Measurements from ENCODE around the gene PPP2R2C. TPM values are rescaled to one million over a fixed set of nuclear protein-coding genes. Genes with fewer than 3 reads are reported as not detected.

PPP2R2C gene
- total RNA-seq, 1 experiment from 2014 or later = not detected

- no peak overlapping the region for H3K27ac Mint-ChIP-seq (ENCODE audit: unreplicated experiment)
- POLR2A ChIA-PET = no interaction called here
These were observed 192.7 kb downstream of the PPP2R2C start for GRCh38 chr4:6279582-6280289.

DNA sequence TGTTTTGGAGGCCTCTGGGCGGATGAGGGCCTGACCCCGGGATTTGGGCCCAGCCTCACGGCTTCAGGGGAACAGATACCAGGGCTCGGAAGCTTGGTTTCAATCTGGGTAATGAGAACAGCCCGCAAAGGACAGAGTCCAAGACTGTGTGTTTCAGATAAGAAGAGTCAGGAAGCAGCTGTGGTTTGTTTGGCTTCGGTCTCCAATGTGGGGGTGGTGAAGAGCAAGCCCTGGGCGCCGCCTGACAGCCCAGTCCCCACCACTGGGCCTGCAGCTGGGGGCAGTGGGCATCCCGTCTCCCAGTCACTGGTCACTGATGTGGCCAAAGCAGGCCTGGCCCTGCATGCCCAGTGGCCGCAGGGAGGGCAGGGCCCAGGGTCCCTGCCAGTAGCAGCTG lies 193.6 kb downstream of the PPP2R2C start:
- BruUV-seq (replicated peaks) = no TSS peak
- no peaks in the 10 kb centered on the region for H3K27me3 ChIP-seq (replicated peaks; ENCODE audit: control insufficient read depth, insufficient read depth, low read length)
- Mint-ChIP-seq H3K27me3 (ENCODE audit: insufficient read depth, unreplicated experiment) (no peaks in the 10 kb centered on the region), H3K36me3 (ENCODE audit: insufficient read depth, unreplicated experiment) (peaks cover 6% of the 10 kb centered on the region), H3K9me3 (ENCODE audit: unreplicated experiment) (no peaks in the 10 kb centered on the region), H3K4me1 (ENCODE audit: low read depth, unreplicated experiment) (peaks cover 8% of the 10 kb centered on the region), H3K4me3 (ENCODE audit: unreplicated experiment) (peak overlapping the region; percentile 17), H3K27ac (ENCODE audit: unreplicated experiment) (peak overlapping the region; percentile 69)
- peaks cover 25% of the 10 kb centered on the region for H3K4me1 ChIP-seq
- CTCF ChIA-PET = interaction anchor here (1.2 to 1.6 kb wide), 3 partner anchors 9 to 49 kb away, joined by 3 to 8 read pairs (median 6); partner anchors contain the start of gene WFS1
- peak; percentile 48 to 64 for DNase-seq
- intact Hi-C loops (cut with micrococcal nuclease; ENCODE audit: unreplicated experiment) = no loop called here
- POLR2A ChIA-PET = interaction anchor here (1.1 kb wide), 1 partner anchor 9 kb away, joined by 3 read pairs; the partner anchor contains the start of gene WFS1
- H3K36me3 ChIP-seq (ENCODE audit: control insufficient read depth, insufficient read depth, low read length) = no peaks in the 10 kb centered on the region; the same call in 1 of the 2 replicates
- no peak overlapping the region for H3K4me3 ChIP-seq (ENCODE audit: low read depth, low read length)
- H3K9me3 ChIP-seq = no peaks in the 10 kb centered on the region
- no peak for TF ChIP-seq CTCF (IDR thresholded peaks at IDR 0.05; ENCODE audit: insufficient read depth in 1 of 2, low read depth in 1 of 2, low read length in 1 of 2, severe bottlenecking in 1 of 2, unreplicated experiment in 1 of 2)

More at GRCh38 chr4:6279582-6280289, 192.7 kb downstream of the PPP2R2C start:
- Histone ChIP-seq H3K27me3 (replicated peaks; ENCODE audit: control insufficient read depth, insufficient read depth, low read length) (no peaks in the 10 kb centered on the region), H3K36me3 (ENCODE audit: control insufficient read depth, insufficient read depth, low read length) (no peaks in the 10 kb centered on the region; the same call in 1 of the 2 replicates), H3K4me1 (peaks cover 25% of the 10 kb centered on the region), H3K4me3 (ENCODE audit: low read depth, low read length) (no peak overlapping the region), H3K9me3 (no peaks in the 10 kb centered on the region)
- Mint-ChIP-seq H3K9me3 (ENCODE audit: unreplicated experiment) (no peaks in the 10 kb centered on the region), H3K27me3 (ENCODE audit: insufficient read depth, unreplicated experiment) (no peaks in the 10 kb centered on the region), H3K4me1 (ENCODE audit: low read depth, unreplicated experiment) (peaks cover 8% of the 10 kb centered on the region), H3K36me3 (ENCODE audit: insufficient read depth, unreplicated experiment) (peaks cover 6% of the 10 kb centered on the region), H3K4me3 (ENCODE audit: unreplicated experiment) (no peak overlapping the region)
- intact Hi-C loops (cut with micrococcal nuclease; ENCODE audit: unreplicated experiment) = no loop called here
- CTCF ChIA-PET = no interaction called here
- no peak for DNase-seq
- no TSS peak for BruUV-seq (replicated peaks)
- no peak for TF ChIP-seq CTCF (IDR thresholded peaks at IDR 0.05; ENCODE audit: insufficient read depth in 1 of 2, low read depth in 1 of 2, low read length in 1 of 2, severe bottlenecking in 1 of 2, unreplicated experiment in 1 of 2)

GRCh38 chr4:6277935-6278800 lies 194.2 kb downstream of the PPP2R2C start:
- TF ChIP-seq CTCF (IDR thresholded peaks at IDR 0.05; ENCODE audit: insufficient read depth in 1 of 2, low read depth in 1 of 2, low read length in 1 of 2, severe bottlenecking in 1 of 2, unreplicated experiment in 1 of 2) = no peak
- no peaks in the 10 kb centered on the region for H3K27me3 Mint-ChIP-seq (ENCODE audit: insufficient read depth, unreplicated experiment)
- ChIA-PET POLR2A (interaction anchor here (1.1 kb wide), 1 partner anchor 9 kb away, joined by 3 read pairs; the partner anchor contains the start of gene WFS1), CTCF (interaction anchor here (1.2 to 1.6 kb wide), 3 partner anchors 9 to 50 kb away, joined by 3 to 8 read pairs (median 6); partner anchors contain the start of gene WFS1)
- peaks cover 11% of the 10 kb centered on the region for H3K4me1 Mint-ChIP-seq (ENCODE audit: low read depth, unreplicated experiment)
- no peak overlapping the region for H3K4me3 ChIP-seq (ENCODE audit: low read depth, low read length)
- no peak for DNase-seq
- BruUV-seq (replicated peaks) = no TSS peak
- no peaks in the 10 kb centered on the region for H3K9me3 ChIP-seq
- peak overlapping the region; percentile 69 for H3K27ac Mint-ChIP-seq (ENCODE audit: unreplicated experiment)
- intact Hi-C loops (cut with micrococcal nuclease; ENCODE audit: unreplicated experiment) = no loop called here
- no peaks in the 10 kb centered on the region for H3K9me3 Mint-ChIP-seq (ENCODE audit: unreplicated experiment)
- H3K4me3 Mint-ChIP-seq (ENCODE audit: unreplicated experiment) = peak overlapping the region; percentile 17
- H3K36me3 Mint-ChIP-seq (ENCODE audit: insufficient read depth, unreplicated experiment) = peaks cover 6% of the 10 kb centered on the region
- H3K27me3 ChIP-seq (replicated peaks; ENCODE audit: control insufficient read depth, insufficient read depth, low read length) = no peaks in the 10 kb centered on the region
- H3K4me1 ChIP-seq = peaks cover 31% of the 10 kb centered on the region
- no peaks in the 10 kb centered on the region; the same call in 1 of the 2 replicates for H3K36me3 ChIP-seq (ENCODE audit: control insufficient read depth, insufficient read depth, low read length)
